Fibroblast of skin of abdomen (primary cell): ENCODE measurements around the gene RHOB.
"Not testable (repeated sequence)": the region's sequence is repeated elsewhere in the genome, so short reads cannot be mapped to it uniquely, and the experiment has no call there.

Experiments
- DNase-seq: peaks from one replicate; pipeline ENCODE4 v3.0.0-alpha.2; 2013

The RHOB gene

DNA sequence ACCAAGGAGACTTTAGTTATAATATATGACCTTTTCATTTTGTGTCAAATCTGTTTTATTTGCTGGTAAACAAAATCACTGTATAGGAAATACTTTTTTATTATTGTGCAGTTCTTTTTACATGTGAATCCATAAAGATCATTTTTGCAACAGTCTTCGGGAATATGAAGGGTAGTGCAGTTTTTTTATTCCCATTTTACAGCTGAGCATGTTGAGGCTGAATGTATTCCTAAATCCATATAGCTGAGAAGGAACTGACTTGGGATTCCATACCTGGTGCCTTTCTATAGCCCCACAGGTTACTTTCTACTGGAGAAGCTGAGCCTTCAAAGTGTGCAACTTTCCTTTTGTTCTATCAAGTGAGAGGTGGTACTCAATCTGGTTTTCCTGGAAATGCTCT is 29.6 kb downstream of the RHOB start:
- DNase-seq: no peak

DNA sequence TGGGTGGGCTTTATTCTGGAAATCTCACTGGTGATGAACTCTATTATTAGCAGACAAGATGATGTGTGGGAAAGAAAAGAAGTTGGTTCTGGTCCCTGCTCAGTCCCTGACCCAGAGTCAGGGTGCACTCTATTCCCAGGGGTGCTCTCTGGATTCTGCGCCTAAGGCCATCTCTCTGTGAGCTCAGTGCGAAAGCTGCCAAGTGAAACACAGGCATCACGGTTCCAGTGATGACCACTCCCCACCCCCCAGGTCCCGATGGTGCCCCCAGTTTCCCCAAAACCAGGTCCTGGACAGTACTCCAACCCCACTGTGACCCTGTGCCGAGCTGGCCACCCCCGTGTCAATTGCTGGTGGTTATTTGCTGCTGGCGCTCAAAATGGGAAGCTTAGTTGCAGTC is 30.1 kb downstream of the RHOB start:
- no peak for DNase-seq

DNA sequence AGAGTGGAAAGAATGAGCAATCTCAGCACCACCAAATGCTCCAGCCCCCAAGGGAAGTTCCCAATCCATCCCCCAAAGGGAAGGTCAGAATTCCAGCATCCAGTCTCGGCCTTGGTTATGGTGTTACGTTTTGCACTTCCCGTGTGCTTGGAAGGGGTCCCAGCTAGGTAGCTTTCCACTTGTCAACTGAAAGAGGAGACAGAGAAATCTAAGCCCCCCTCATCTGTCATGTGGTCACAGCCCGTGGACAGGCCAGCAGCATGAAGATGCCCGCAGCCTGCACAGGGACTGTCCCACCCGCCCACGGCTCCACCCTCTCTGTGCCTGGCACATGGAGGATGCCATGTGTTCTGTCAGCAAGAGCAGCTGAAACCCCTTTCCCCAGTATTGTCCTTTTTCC is 32.1 kb downstream of the RHOB start:
- no peak for DNase-seq

DNA sequence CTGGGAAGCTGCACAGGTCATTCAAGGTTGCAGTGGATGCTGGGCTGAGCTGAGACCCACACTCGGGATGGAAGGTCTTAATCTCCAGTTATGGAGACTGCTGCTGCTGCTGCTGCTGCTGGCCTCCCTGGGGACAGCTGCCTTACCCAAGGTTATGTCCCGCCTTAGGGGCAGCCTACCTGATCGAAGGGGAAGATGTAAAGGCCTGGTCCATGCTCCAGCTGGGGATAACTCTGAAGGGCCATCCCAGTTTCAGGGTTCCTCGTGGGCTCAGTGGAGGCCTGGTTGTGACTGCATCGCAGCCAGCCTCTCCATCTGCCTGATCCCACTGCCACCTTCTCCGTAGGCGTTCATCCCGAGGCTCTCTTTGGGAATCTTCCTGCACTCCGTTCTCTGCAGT is 33.0 kb downstream of the RHOB start:
- no peak for DNase-seq

DNA sequence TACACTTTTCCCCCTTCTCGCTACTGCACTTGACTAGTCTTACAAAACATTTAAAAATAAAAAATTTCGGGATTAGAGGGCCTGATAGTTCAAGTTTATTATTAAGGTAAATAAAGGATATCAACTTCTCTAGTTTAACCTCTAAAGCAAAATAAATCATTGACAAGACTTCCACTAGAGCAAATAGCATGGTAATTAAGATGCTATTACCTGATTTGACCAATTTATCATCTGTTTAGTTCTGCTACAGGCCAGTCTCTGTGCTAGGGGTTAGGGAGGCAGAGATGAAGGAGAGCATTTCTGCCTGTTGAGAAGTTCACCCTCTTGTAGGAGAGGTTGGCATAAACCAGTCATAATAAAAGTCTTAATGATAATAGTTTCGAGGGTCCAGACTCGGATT is 34.0 kb downstream of the RHOB start:
- DNase-seq: no peak

DNA sequence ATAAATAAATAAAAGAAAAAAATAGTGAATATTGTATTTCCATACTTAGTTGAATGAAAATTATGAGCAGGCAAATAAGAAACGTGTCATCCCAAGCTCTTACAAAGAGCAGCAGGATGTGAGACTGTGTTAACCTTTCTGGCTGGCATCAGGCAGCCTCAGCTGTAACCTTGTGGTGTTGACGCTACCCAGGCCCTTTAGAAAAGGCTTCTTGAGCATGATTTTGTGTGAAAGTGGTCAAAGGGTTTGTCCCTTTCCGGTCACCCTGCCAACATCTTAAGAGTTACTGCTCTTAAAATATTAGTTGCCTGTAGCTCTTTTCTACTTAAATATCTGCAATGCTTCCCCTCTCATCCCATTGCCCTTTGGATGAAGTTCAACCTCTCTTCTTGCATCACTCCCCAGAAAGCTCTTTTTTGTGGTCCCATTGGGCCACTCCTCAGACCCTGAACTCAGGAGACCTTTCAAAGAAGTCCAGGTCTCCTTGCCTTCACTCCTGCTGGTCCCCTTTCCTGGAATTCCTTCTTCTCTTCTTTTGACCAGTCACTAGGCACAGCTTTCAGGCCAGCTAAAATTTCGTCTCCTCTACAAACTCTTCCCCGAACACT is 35.0 kb downstream of the RHOB start:
- DNase-seq: no peak

DNA sequence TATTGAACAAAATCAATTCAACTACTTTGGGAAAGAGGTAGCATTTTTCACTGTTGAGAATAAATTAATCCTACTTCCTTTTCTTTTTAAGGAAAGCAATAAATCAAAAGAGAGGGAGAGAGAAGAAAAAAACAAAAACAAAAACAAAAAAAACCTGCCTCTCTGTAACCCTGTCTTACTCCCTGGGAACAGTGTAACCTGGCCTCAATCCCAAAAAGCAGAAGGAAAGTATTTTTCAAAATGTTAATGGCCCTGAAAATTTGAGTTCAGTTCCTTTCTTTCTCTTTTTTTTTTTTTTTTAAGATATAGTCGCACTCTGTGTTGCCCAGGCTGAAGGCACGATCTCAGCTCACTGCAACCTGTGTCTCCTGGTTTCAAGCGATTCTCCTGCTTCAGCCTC is 35.9 kb downstream of the RHOB start:
- no peak for DNase-seq

DNA sequence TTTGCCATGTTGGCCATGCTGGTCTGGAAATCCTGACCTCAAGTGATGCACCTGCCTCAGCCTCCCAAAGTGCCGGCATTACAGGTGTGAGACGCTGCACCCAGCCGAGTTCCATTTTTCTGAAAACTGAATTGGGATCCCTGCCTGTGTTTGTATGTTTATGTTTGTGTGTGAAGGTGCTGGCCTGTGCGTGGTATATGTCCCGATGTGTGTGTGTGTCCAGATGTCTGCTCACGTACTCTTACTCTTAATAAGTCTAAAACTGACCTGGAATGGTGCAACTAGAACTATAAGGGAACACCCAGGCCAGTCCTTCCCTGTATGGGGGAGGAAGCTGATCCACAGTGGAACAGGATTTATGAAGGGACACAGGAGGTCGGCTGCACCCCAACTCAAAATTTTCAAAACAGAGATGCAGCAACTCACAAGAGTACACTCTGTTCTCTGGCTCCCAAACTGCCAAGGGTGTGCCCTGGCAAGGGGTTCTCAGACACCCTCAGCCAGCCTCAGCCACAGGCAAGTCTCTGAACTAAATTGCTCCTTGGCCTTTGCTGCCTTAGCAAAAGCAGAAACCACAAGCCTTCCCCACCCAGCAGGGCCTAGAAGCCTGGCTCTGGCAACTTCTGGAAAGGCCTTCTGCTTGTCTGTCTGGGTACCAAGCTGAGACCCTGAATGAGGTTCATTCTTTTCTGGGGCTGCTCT is 36.5 kb downstream of the RHOB start:
- DNase-seq: no peak

DNA sequence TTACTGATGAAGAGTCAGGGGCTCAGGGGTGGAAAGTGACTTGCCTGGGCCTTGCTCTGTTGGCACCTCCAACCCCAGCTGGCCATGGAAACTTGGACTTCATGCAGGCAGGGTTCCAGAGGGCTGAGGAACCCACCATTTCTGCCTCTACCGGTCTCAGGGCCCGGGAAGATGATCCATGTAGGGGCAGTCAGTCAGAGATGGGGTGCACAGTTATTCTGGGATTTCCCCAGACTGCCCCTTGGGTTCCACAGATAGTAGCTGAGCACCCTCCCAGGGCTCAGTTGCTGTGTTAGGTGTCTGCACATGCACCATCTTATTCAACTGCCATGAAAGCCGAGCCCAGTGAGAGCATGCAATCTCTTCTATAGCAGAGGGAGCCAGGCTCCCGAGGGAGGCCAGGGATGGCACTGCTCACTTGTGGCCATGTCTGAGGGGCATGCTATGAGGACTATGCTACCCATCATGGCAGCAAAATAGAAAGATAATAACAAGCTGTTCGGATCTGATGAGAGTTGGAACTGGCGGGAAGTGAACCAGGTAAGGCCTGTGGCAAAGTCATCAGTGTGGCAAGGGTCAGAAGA is 37.3 kb downstream of the RHOB start:
- no peak for DNase-seq

DNA sequence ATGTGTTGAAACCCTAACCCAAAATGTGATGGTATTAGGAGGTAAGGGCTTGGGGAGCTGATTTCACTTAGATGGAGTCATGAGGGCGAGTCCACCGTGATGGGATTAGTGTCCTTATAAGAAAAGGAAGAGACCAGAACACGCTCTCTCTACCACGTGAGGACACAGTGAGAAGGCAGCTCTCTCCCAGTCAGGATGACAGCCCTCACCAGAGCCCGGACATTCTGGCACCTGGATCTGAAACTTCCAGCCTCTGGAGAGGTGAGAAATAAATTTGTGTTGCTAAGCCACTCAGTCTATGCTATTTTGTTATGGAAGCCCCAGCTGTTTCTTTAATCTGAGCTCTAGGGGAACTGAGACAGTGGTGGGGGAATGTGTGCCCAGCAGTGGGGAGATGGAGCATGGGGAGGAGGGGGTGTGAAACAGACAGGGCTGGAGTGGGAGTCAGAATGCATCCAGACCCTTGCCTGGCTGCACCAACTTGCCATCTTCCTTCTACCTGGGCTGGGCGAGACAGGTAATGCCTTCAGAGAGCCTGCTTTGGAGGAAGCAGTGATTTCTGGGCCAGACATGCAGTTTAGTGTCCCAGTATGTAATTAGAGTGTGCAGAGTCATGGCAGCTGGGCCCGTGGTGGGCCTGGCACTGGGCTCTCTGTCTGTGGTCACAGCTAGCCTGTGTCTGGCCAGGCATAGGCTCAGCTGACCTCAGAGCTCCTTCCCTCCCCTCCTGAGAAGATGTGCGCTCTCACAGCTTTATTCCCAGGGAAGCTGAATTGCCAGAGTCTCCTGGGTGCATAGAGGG is 38.1 kb downstream of the RHOB start:
- no peak for DNase-seq

DNA sequence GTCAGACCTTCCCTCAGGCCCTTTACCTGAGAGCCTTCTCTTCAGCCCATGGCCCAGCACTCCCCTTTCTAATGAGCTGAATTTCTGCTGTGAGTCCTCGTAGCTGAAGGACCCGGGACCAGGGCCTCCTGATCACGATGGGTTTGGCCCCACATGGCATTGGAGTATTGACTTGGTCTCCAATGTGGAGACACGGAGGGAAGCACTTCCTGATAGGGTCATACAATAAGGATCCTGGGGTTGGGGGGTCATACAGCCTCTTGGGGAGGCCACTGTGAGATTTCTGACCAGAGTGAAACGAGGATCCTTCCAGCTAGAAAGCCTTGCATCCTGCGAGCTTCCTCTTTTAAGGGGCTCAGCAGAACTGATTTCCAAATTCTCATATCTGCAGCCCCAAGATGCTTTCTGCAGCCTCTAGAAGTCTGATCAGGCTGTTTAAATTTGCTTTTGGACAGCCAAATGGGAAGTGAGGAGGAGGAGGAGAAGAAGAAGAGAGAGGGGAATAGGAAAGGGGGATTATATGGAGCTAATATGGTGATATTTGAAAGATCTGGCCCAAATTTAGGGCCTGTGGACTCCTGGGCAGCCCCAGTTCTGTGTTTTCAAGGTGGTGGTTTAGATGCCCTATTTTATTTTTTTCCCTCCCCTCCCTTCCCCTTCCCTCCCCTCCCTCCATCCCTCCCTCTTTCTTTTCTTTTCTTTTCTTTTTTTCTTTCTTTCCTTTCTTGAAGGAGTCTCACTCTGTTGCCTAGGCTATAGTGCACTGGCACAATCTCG is 38.9 kb downstream of the RHOB start:
- no peak for DNase-seq

DNA sequence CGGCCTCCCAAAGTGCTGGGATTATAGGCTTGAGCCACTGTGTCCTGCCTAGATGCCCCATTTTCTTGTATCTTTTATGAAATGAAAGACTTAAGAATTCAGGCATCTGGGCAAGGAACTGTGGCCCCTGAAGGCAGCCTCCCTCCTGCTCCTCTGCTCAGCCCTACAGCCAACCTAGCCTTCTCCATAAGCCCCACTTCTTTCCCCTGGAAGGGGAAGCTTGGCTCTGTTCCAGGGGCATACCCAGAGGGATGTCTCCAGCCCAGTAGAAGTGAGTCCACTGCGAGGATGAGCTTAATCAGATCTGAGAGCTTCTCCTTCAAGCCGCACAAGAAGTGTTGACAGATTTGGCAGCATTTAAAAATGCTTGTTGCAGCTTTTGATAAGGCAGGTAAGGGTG is 39.7 kb downstream of the RHOB start:
- no peak for DNase-seq

DNA sequence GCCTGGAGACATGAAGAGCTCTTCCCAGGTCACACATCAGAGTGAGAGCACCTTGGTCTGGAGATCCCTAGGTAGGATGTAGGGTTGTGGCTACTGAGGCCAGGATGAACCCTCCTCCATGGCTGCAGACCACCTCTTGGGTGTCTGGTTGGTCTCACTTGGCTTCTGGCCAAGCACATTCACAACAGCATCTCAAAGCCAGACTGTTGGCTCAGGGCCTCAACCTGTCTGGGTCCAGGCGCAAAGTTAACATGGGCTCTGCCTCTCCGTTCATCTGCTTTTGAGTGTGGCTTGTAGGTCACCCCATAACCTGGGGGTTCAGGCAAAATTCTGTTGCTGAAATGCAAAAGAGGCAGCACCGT is 40.1 kb downstream of the RHOB start:
- DNase-seq: no peak

DNA sequence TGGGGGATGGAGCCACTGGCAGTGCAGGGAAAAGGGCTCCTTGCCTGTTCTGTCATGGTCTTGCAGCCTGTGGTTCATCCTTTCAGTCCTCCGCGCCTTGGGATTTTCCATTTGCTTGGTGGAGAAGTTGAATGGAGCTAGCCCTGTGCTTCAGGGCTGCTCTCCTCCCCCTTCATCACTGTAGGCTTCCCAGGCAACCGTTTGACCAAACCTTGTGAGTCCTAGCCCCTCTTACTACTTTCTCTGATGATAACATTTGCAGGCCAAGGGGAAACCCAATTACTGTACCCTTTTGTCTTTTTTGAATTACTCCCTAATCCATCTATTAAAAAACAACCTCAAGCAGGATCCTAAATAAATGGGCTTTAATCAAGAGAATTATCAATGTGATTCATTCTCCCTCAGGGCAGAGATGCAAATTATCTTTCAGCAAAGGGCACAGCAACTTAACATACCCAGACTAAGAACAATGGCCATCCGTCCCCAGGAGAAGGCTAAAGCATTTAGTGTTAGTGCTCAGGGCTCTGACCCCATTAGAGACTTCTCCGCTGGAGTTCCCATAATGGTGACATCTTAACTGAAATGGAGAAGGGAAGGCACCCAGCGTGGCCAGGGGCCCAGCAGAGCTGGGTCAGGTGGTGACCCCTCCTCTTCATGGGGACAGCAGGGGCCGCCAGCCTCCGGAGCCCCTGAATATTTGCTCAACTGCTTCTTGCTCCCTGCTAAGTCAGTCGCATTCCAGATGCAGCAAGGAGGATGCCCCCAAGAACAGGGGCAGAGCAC is 40.7 kb downstream of the RHOB start:
- no peak for DNase-seq

DNA sequence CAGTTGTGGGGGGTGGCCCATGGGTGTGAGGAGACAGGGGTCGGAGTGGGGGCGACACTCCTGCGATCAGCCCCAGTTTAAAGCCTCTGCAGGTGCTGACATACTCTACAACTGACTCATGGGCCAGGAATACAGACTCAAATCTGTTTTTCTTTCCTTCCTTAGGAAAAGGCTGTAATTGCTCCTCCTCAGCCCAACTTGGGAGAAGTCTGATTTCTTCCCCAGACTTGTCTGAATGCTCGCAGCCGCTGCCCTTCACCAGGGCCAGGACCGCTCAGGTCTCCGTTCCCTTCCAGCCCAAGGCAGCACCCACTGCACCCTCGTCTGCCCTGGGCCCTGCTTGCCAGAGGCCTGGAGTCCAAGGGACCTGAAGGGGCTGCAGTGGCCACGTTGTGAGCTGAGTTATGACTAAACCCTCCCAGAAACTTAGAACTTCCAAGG is 41.3 kb downstream of the RHOB start:
- no peak for DNase-seq

DNA sequence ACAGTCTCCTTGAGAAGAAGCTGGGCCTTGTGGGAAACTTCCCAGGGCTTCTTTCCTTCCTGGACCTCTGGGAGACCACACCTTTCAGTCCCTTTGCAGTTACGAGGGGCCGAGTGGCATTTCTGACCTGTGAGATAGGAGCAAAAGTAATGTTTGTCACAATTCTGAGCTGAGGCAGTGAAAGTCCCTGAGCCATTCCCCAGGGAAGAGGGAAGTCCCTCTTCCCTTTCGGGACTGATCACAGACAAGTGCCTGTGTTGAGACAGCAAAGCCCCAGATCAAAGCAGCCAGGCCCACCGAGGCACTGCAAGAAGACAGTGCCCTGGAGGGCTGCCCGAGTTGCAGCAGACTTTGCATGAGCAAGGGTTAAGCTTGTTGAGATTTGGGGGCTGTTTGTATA is 41.9 kb downstream of the RHOB start:
- DNase-seq: no peak

DNA sequence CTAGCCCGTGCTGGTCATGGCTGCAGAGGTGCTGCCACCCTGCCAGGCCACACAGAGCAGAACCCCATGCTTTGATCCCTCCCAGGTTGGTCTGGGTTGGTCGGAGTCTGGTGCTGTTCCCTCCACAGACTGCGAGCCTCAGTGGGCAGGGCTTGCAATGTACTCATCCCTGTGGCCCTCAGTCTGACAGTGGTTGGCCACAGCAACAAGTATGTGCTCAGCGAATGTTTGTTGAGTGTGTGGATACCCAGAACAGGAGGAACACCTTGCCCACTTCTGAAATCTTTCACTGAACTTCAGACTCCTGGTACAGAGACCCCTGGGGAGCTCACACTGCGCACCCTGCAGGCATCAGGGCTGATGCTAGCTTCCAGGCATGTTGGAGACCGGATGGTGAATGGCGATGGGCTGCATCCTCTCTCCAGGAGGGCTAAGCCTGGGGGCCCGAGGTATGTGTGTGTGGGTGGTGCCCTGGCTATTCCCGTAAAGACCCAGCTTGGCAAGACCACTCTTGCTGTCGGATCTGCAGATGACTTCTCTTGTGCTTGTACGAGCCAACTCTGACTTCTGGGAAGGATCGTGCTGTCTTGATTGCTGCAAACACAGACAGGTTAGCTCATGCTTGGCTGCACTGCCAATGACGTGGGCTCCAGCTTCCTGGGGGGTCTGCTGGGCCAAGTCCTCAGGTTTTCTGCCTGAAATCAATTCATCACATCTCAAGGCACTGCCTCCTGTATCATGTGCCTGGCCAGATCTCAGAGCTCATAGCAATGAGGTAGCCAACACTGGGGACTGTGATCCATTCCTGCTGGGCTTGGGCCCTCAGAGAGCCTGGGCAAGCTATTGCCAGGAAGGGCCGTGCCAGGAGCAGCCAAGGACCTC is 43.7 kb downstream of the RHOB start:
- DNase-seq: peak; percentile 76

DNA sequence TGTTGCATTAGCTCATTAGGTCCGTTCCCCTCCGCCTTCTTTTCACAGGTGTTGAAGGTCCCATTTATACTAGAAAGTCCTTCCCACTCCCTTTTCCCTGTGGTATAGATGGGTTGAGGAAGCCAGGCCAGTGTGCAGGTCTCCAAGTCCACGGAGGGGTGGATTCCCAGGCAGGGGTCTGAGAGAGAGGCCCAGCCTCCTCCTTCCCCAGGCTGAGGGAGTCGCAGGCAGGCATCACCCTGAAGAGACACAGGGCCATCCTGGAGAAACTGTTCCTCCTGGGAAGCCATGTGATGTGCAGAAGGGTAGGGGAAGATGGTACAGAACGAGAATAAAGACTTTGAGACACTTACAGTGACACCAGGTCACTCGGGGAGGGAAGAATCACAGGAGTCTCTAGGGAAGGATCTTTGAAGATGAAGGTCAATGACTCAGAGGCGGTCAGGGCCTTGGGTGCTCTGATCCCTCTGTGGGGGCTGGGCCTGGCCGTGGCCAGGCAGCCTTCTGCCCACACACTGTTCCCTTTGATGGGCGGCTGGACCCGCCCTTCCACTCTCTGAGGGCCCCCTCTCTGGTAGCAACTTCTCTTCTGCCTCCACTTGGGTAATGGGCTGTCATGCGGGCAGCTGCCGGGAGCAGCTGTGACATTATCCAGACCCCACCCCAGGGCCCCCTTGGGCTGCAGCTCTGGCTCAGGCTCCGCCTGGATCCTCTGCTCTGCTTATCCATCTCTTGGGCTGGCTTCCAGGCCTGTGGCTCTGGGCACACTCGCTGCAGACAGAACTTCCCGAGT is 45.1 kb downstream of the RHOB start:
- no peak for DNase-seq

DNA sequence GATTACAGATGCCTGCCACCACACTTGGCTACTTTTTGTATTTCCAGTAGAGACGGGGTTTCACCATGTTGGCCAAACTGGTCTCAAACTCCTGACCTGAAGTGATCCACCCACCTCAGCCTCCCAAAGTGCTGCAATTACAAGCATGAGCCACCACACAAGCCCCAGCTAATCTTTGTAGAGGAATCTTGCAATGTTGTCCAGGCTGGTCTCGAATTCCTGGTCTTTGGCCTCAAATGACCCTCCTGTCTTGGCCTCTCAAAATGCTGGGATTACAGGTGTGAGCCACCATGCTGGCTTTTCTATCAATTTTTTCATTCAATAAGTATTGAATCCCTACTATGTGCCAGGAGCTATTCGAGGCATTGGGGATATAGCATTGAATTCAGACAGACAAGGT is 46.2 kb downstream of the RHOB start:
- DNase-seq: not testable (repeated sequence)

DNA sequence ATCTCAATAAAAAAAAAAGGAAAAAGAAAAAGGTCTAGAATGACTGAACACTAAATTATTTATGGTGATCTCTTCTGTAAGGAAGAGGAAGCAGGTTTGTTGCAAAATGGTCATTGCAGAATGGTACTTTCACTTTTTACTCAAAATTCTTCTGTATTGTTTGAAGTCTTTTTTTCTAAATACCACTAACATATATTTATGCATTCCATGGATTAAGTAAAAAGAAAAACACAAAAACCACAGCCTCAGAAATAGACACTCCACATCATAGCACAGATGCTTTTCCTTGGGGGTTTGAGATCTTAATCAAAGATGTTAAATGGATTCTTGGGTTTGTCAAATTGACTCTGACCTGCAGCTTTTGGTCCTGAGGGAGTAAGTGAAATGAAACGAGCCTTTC is 47.4 kb downstream of the RHOB start:
- peak; percentile 79 for DNase-seq
